Neural cell (in vitro differentiated cells): ENCODE measurements around the gene ISG15.

Experiments
- CTCF ChIP-seq: fragments of 450-650 bp; IDR thresholded peaks from 2 replicates; pipeline ENCODE4 v1.5.1; 2014; ENCODE audit warnings: antibody characterized with exemption, mild to moderate bottlenecking, moderate library complexity; ENCODE audit not compliant: poor library complexity, severe bottlenecking
- EP300 ChIP-seq: fragments of 450-650 bp; conservative IDR thresholded peaks from 2 replicates; pipeline ENCODE4 v1.6.1; 2014; ENCODE audit warnings: antibody characterized with exemption, mild to moderate bottlenecking, moderate library complexity; ENCODE audit not compliant: poor library complexity, severe bottlenecking
- EZH2 ChIP-seq: fragments of 200-600, 300-800 bp; shearing (Covaris generic), sonication (generic); IDR thresholded peaks from 2 replicates; pipeline ENCODE4 v1.6.1; 2014; ENCODE audit warnings: antibody characterized with exemption, low read length, borderline replicate concordance, mild to moderate bottlenecking; ENCODE audit not compliant: insufficient read depth, poor library complexity, severe bottlenecking
- MXI1 ChIP-seq: fragments of 450-650 bp; conservative IDR thresholded peaks from 2 replicates; pipeline ENCODE4 v1.6.1; 2014; ENCODE audit warnings: antibody characterized with exemption, mild to moderate bottlenecking; ENCODE audit not compliant: poor library complexity, severe bottlenecking
- POLR2AphosphoS5 ChIP-seq: IDR thresholded peaks from 2 replicates; pipeline ENCODE4 v1.6.1; 2012
- RAD21 ChIP-seq: fragments of 450-650 bp; conservative IDR thresholded peaks from 2 replicates; pipeline ENCODE4 v1.6.1; 2014; ENCODE audit warnings: antibody characterized with exemption, mild to moderate bottlenecking, moderate library complexity
- REST ChIP-seq: IDR thresholded peaks from 2 replicates; pipeline ENCODE4 v1.6.1; 2012; ENCODE audit warnings: borderline replicate concordance
- SMC3 ChIP-seq: fragments of 450-650 bp; conservative IDR thresholded peaks from 2 replicates; pipeline ENCODE4 v1.6.1; 2014; ENCODE audit warnings: antibody characterized with exemption, mild to moderate bottlenecking, moderate library complexity; ENCODE audit not compliant: poor library complexity
- TAF1 ChIP-seq: IDR thresholded peaks from 2 replicates; pipeline ENCODE4 v1.6.1; 2012; ENCODE audit warnings: low read depth

- no peak for TF ChIP-seq CTCF
- TF ChIP-seq POLR2AphosphoS5: no peak
- no peak for TF ChIP-seq RAD21
- TF ChIP-seq REST: no peak
- no peak for TF ChIP-seq EP300
- TF ChIP-seq EZH2: no peak
- TF ChIP-seq MXI1: no peak
- TF ChIP-seq TAF1: no peak
- TF ChIP-seq SMC3: no peak
Observed at GRCh38 chr1:996851-997712, 16.2 kb upstream of the ISG15 start.
